ENCODE data around the gene POU3F1. TPM values are rescaled to one million over a fixed set of nuclear protein-coding genes. Genes with fewer than 3 reads are reported as not detected.

The POU3F1 gene
- total and polyA plus RNA-seq, 4 donors = 2.3 to 4.9 (median 3.1) TPM

- peaks cover 4% of the 10 kb centered on the region for H3K27me3 ChIP-seq (ENCODE audit: control insufficient read depth, insufficient read depth, low read length)
- H3K27ac ChIP-seq (ENCODE audit: low read depth, low read length) = no peak overlapping the region
- WGBS (ENCODE audit: insufficient coverage) = 37% methylated on average over 4 of the region's 6 CpGs
- H3K4me3 ChIP-seq (ENCODE audit: low read depth, low read length) = no peak overlapping the region
- peaks cover 18% of the 10 kb centered on the region for H3K4me1 ChIP-seq (ENCODE audit: control insufficient read depth, insufficient read depth, low read length)
- no peaks in the 10 kb centered on the region for H3K36me3 ChIP-seq (ENCODE audit: control insufficient read depth, insufficient read depth, low read length)
- DNase-seq (ENCODE audit: low read depth in 4 of 6, low spot score in 6 of 6) = peak in 1 of 6 donors; percentile 62
- H3K9me3 ChIP-seq (ENCODE audit: control insufficient read depth, insufficient read depth, low read length) = no peaks in the 10 kb centered on the region
Measured at GRCh38 chr1:38076038-38076437, 29.4 kb upstream of the POU3F1 start.

GRCh38 chr1:38075191-38075590 is 28.6 kb upstream of the POU3F1 start:
- Histone ChIP-seq H3K9me3 (ENCODE audit: control insufficient read depth, insufficient read depth, low read length) (no peaks in the 10 kb centered on the region), H3K27me3 (ENCODE audit: control insufficient read depth, insufficient read depth, low read length) (peaks cover 11% of the 10 kb centered on the region), H3K27ac (ENCODE audit: low read depth, low read length) (no peak overlapping the region), H3K36me3 (ENCODE audit: control insufficient read depth, insufficient read depth, low read length) (no peaks in the 10 kb centered on the region), H3K4me1 (ENCODE audit: control insufficient read depth, insufficient read depth, low read length) (peaks cover 19% of the 10 kb centered on the region), H3K4me3 (ENCODE audit: low read depth, low read length) (no peak overlapping the region)
- no CpG with 5 or more reads among the region's 5 CpGs for WGBS (ENCODE audit: insufficient coverage)
- DNase-seq (ENCODE audit: low read depth in 4 of 6, low spot score in 6 of 6) = no peak

GRCh38 chr1:38074302-38074677 is 27.7 kb upstream of the POU3F1 start:
- Histone ChIP-seq H3K4me1 (ENCODE audit: control insufficient read depth, insufficient read depth, low read length) (peaks cover 19% of the 10 kb centered on the region), H3K9me3 (ENCODE audit: control insufficient read depth, insufficient read depth, low read length) (no peaks in the 10 kb centered on the region), H3K4me3 (ENCODE audit: low read depth, low read length) (no peak overlapping the region), H3K27ac (ENCODE audit: low read depth, low read length) (no peak overlapping the region), H3K36me3 (ENCODE audit: control insufficient read depth, insufficient read depth, low read length) (no peaks in the 10 kb centered on the region), H3K27me3 (ENCODE audit: control insufficient read depth, insufficient read depth, low read length) (peaks cover 11% of the 10 kb centered on the region)
- WGBS (ENCODE audit: insufficient coverage) = 94% methylated on average over 3 of the region's 4 CpGs
- no peak for DNase-seq (ENCODE audit: low read depth in 4 of 6, low spot score in 6 of 6)

GRCh38 chr1:38073534-38074301 is 27.1 kb upstream of the POU3F1 start:
- 22% methylated on average over 5 of the region's 9 CpGs for WGBS (ENCODE audit: insufficient coverage)
- Histone ChIP-seq H3K27ac (ENCODE audit: low read depth, low read length) (no peak overlapping the region), H3K9me3 (ENCODE audit: control insufficient read depth, insufficient read depth, low read length) (no peaks in the 10 kb centered on the region), H3K4me1 (ENCODE audit: control insufficient read depth, insufficient read depth, low read length) (peaks cover 19% of the 10 kb centered on the region), H3K27me3 (ENCODE audit: control insufficient read depth, insufficient read depth, low read length) (peaks cover 11% of the 10 kb centered on the region), H3K4me3 (ENCODE audit: low read depth, low read length) (no peak overlapping the region), H3K36me3 (ENCODE audit: control insufficient read depth, insufficient read depth, low read length) (no peaks in the 10 kb centered on the region)
- peak in 2 of 6 donors; percentile 50 to 68 for DNase-seq (ENCODE audit: low read depth in 4 of 6, low spot score in 6 of 6)

- H3K36me3 ChIP-seq (ENCODE audit: control insufficient read depth, insufficient read depth, low read length) = no peaks in the 10 kb centered on the region
- H3K27me3 ChIP-seq (ENCODE audit: control insufficient read depth, insufficient read depth, low read length) = peaks cover 14% of the 10 kb centered on the region
- no peak overlapping the region for H3K4me3 ChIP-seq (ENCODE audit: low read depth, low read length)
- DNase-seq (ENCODE audit: low read depth in 4 of 6, low spot score in 6 of 6) = no peak
- H3K4me1 ChIP-seq (ENCODE audit: control insufficient read depth, insufficient read depth, low read length) = peaks cover 24% of the 10 kb centered on the region
- WGBS (ENCODE audit: insufficient coverage) = no CpG with 5 or more reads among the region's 2 CpGs
- no peak overlapping the region for H3K27ac ChIP-seq (ENCODE audit: low read depth, low read length)
- no peaks in the 10 kb centered on the region for H3K9me3 ChIP-seq (ENCODE audit: control insufficient read depth, insufficient read depth, low read length)
Measured at GRCh38 chr1:38072858-38073257, 26.3 kb upstream of the POU3F1 start.

- no peaks in the 10 kb centered on the region for H3K9me3 ChIP-seq (ENCODE audit: control insufficient read depth, insufficient read depth, low read length)
- no peak for DNase-seq (ENCODE audit: low read depth in 4 of 6, low spot score in 6 of 6)
- no peak overlapping the region for H3K27ac ChIP-seq (ENCODE audit: low read depth, low read length)
- H3K27me3 ChIP-seq (ENCODE audit: control insufficient read depth, insufficient read depth, low read length) = peaks cover 14% of the 10 kb centered on the region
- WGBS (ENCODE audit: insufficient coverage) = 49% methylated on average over 7 of the region's 10 CpGs
- H3K36me3 ChIP-seq (ENCODE audit: control insufficient read depth, insufficient read depth, low read length) = no peaks in the 10 kb centered on the region
- no peak overlapping the region for H3K4me3 ChIP-seq (ENCODE audit: low read depth, low read length)
- peaks cover 24% of the 10 kb centered on the region for H3K4me1 ChIP-seq (ENCODE audit: control insufficient read depth, insufficient read depth, low read length)
Measured at GRCh38 chr1:38071312-38072256, 25.0 kb upstream of the POU3F1 start.

GRCh38 chr1:38068980-38069340 is 22.4 kb upstream of the POU3F1 start:
- H3K9me3 ChIP-seq (ENCODE audit: control insufficient read depth, insufficient read depth, low read length) = no peaks in the 10 kb centered on the region
- no CpG with 5 or more reads among the region's 3 CpGs for WGBS (ENCODE audit: insufficient coverage)
- DNase-seq (ENCODE audit: low read depth in 4 of 6, low spot score in 6 of 6) = no peak
- H3K27me3 ChIP-seq (ENCODE audit: control insufficient read depth, insufficient read depth, low read length) = peaks cover 14% of the 10 kb centered on the region
- peaks cover 27% of the 10 kb centered on the region for H3K4me1 ChIP-seq (ENCODE audit: control insufficient read depth, insufficient read depth, low read length)
- no peaks in the 10 kb centered on the region for H3K36me3 ChIP-seq (ENCODE audit: control insufficient read depth, insufficient read depth, low read length)
- H3K27ac ChIP-seq (ENCODE audit: low read depth, low read length) = no peak overlapping the region
- H3K4me3 ChIP-seq (ENCODE audit: low read depth, low read length) = no peak overlapping the region

GRCh38 chr1:38068220-38068979 is 21.8 kb upstream of the POU3F1 start:
- Histone ChIP-seq H3K36me3 (ENCODE audit: control insufficient read depth, insufficient read depth, low read length) (no peaks in the 10 kb centered on the region), H3K27me3 (ENCODE audit: control insufficient read depth, insufficient read depth, low read length) (peaks cover 14% of the 10 kb centered on the region), H3K4me3 (ENCODE audit: low read depth, low read length) (no peak overlapping the region), H3K27ac (ENCODE audit: low read depth, low read length) (no peak overlapping the region), H3K4me1 (ENCODE audit: control insufficient read depth, insufficient read depth, low read length) (peaks cover 27% of the 10 kb centered on the region), H3K9me3 (ENCODE audit: control insufficient read depth, insufficient read depth, low read length) (no peaks in the 10 kb centered on the region)
- DNase-seq (ENCODE audit: low read depth in 4 of 6, low spot score in 6 of 6) = no peak
- WGBS (ENCODE audit: insufficient coverage) = 98% methylated on average over 5 of the region's 14 CpGs

- DNase-seq (ENCODE audit: low read depth in 4 of 6, low spot score in 6 of 6) = peak in 2 of 6 donors; percentile 37 to 42
- Histone ChIP-seq H3K4me3 (ENCODE audit: low read depth, low read length) (no peak overlapping the region), H3K27ac (ENCODE audit: low read depth, low read length) (no peak overlapping the region), H3K36me3 (ENCODE audit: control insufficient read depth, insufficient read depth, low read length) (no peaks in the 10 kb centered on the region), H3K27me3 (ENCODE audit: control insufficient read depth, insufficient read depth, low read length) (peaks cover 3% of the 10 kb centered on the region), H3K9me3 (ENCODE audit: control insufficient read depth, insufficient read depth, low read length) (no peaks in the 10 kb centered on the region), H3K4me1 (ENCODE audit: control insufficient read depth, insufficient read depth, low read length) (peaks cover 36% of the 10 kb centered on the region)
- WGBS (ENCODE audit: insufficient coverage) = 58% methylated on average over 8 of the region's 11 CpGs
Measured at GRCh38 chr1:38064197-38064903, 17.8 kb upstream of the POU3F1 start.

Data from spinal cord (tissue), 10 donors.